K562 (cell line): ENCODE measurements around the gene WHAMM. TPM values are rescaled to one million over a fixed set of nuclear protein-coding genes. Genes with fewer than 3 reads are reported as not detected.

Source experiments
- ATAC-seq: fragments of 200-7000 bp; cut with Tn5 transposase; 3 replicates; pipeline ENCODE4 v1.9.1; 2020; ENCODE audit warnings: moderate library complexity
- BruUV-seq: library from RNA; stranded (reverse); fragments of 400-500 nt; replicated peaks from 2 replicates; lab custom pipeline; 2021; lab: Mats Ljungman, UMichigan
- CTCF ChIA-PET: fragments of 300-600 bp; formaldehyde crosslinking; extraction: SDS; loops from one replicate; lab custom pipeline; 2021; ENCODE audit warnings: low intra/inter-chr PET ratio; lab: Yijun Ruan, JAX
- POLR2A ChIA-PET: fragments of 300-600, 350-650 bp; sonication (Branson Sonifier 250); formaldehyde crosslinking; extraction: SDS; loops from one replicate; lab custom pipeline; 2021; ENCODE audit warnings: antibody characterized with exemption, inconsistent platforms; lab: Yijun Ruan, JAX
- DNase-seq, 4 experiments: peaks; one replicate each; pipeline versions ENCODE4 v3.0.0 to v3.0.0-alpha.2; 2011 to 2018; ENCODE audit warnings: low spot score in 3 of 4, mixed read lengths in 3 of 4; ENCODE audit errors: extremely low read depth in 1 of 4
- FAIRE-seq: peaks from 2 replicates; lab custom pipeline; 2011; peaks lifted over from hg19 to GRCh38; lab: Jason Lieb, UNC
- H2AFZ ChIP-seq: 2 replicates; pipeline ENCODE4 v1.6.0; 2011; ENCODE audit warnings: low read depth, low read length, control low read depth, inconsistent platforms
- H3K27ac ChIP-seq: fragments of 200-600 bp; 3 replicates; pipeline ENCODE4 v1.8.0; 2011; ENCODE audit warnings: low read depth, mild to moderate bottlenecking, control low read depth, inconsistent platforms, low read length, moderate library complexity, mixed read lengths; ENCODE audit errors: extremely low read depth
- H3K27me3 ChIP-seq, 2 experiments: fragments of 300-600 bp in 1 of 2; 2 replicates in 1 of 2; 3 replicates in 1 of 2; pipeline versions ENCODE4 v1.6.0 to v1.8.0; 2011; ENCODE audit warnings: inconsistent platforms in 2 of 2, low read length in 2 of 2, mild to moderate bottlenecking in 1 of 2, mixed read lengths in 1 of 2, moderate library complexity in 1 of 2; ENCODE audit not compliant: control insufficient read depth in 2 of 2, insufficient read depth in 2 of 2
- H3K36me3 ChIP-seq: fragments of 300-600 bp; 3 replicates; pipeline ENCODE4 v1.8.0; 2011; ENCODE audit warnings: mild to moderate bottlenecking, low read length, inconsistent platforms; ENCODE audit not compliant: control insufficient read depth, insufficient read depth
- H3K4me1 ChIP-seq, 2 experiments: fragments of 200-600 bp in 1 of 2; replicated peaks in 1 of 2; 2 replicates in 1 of 2; 3 replicates in 1 of 2; pipeline versions ENCODE4 v1.5.1 to v1.8.0; 2011; ENCODE audit warnings: inconsistent platforms in 2 of 2, low read length in 2 of 2, mild to moderate bottlenecking in 1 of 2, mixed read lengths in 1 of 2, moderate library complexity in 1 of 2; ENCODE audit not compliant: control insufficient read depth in 2 of 2, insufficient read depth in 2 of 2
- H3K4me2 ChIP-seq: 2 replicates; pipeline ENCODE4 v1.6.1; 2011; ENCODE audit warnings: low read length, control low read depth, inconsistent platforms, mixed read lengths; ENCODE audit not compliant: insufficient read depth
- H3K4me3 ChIP-seq: fragments of 200-600 bp; sonication (generic), shearing (Covaris generic); 2 replicates; pipeline ENCODE4 v1.5.1; 2016; ENCODE audit warnings: control low read depth, inconsistent platforms
- H3K79me2 ChIP-seq: fragments of 200-600 bp; 3 replicates; pipeline ENCODE4 v1.8.0; 2011; ENCODE audit warnings: low read length, inconsistent platforms; ENCODE audit not compliant: control insufficient read depth, insufficient read depth
- H3K9ac ChIP-seq, 2 experiments: 2 replicates each; pipeline versions ENCODE4 v1.6.0 to v1.6.1; 2011; ENCODE audit warnings: low read depth in 2 of 2, low read length in 2 of 2, control low read depth in 1 of 2, inconsistent platforms in 1 of 2, mild to moderate bottlenecking in 1 of 2, mixed read lengths in 1 of 2; ENCODE audit not compliant: insufficient read depth in 1 of 2
- H3K9me1 ChIP-seq: one replicate; pipeline ENCODE4 v1.6.0; 2011; ENCODE audit warnings: inconsistent platforms, mild to moderate bottlenecking, low read length, moderate library complexity; ENCODE audit not compliant: control insufficient read depth, insufficient read depth
- H3K9me3 ChIP-seq: replicated peaks from 2 replicates; pipeline ENCODE4 v1.5.1; 2011; ENCODE audit warnings: low read depth, low read length, inconsistent platforms; ENCODE audit not compliant: control insufficient read depth, insufficient read depth
- H4K20me1 ChIP-seq: replicated peaks from 2 replicates; pipeline ENCODE4 v1.6.1; 2011; ENCODE audit warnings: low read length, inconsistent platforms, mixed read lengths; ENCODE audit not compliant: control insufficient read depth, insufficient read depth
- CCNT2 ChIP-seq: IDR thresholded peaks from 2 replicates; pipeline ENCODE4 v1.6.1; 2011; ENCODE audit warnings: borderline replicate concordance, low read depth, mild to moderate bottlenecking, moderate library complexity, mixed read lengths, low read length; ENCODE audit not compliant: insufficient read length; ENCODE audit errors: extremely low read depth
- MTA2 ChIP-seq: fragments of 450-650 bp; IDR thresholded peaks from 2 replicates; pipeline ENCODE4 v1.6.1; 2016; ENCODE audit warnings: low read depth
- MYBL2 ChIP-seq, 2 experiments: fragments of 450-650 bp in 1 of 2; sonication (generic) in 1 of 2; formaldehyde crosslinking in 1 of 2; IDR thresholded peaks; 2 replicates each; pipeline versions ENCODE4 v1.6.1 to v1.8.1; 2017 to 2022; ENCODE audit warnings: borderline replicate concordance in 1 of 2, inconsistent platforms in 1 of 2, low read depth in 1 of 2, mild to moderate bottlenecking in 1 of 2, missing genetic modification reagents in 1 of 2, moderate library complexity in 1 of 2
- NCOA2 ChIP-seq, 2 experiments: fragments of 450-650 bp; IDR thresholded peaks; 2 replicates each; pipeline ENCODE4 v1.6.1; 2018; ENCODE audit warnings: mild to moderate bottlenecking in 2 of 2, moderate library complexity in 1 of 2; ENCODE audit not compliant: partially characterized antibody in 2 of 2
- SMARCE1 ChIP-seq: fragments of 450-650 bp; IDR thresholded peaks from 2 replicates; pipeline ENCODE4 v1.7.1; 2016; ENCODE audit warnings: mild to moderate bottlenecking
- ZC3H4 ChIP-seq: sonication (generic); formaldehyde crosslinking; IDR thresholded peaks from 2 replicates; pipeline ENCODE4 v1.9.0; 2021; ENCODE audit warnings: missing genetic modification reagents, borderline replicate concordance
- ZNF316 ChIP-seq: fragments of 450-650 bp; IDR thresholded peaks from 2 replicates; pipeline ENCODE4 v1.6.1; 2016
- WGBS: fragments of 100-300 bp; shearing (Covaris generic); methylation state at CpG from one replicate; pipeline ENCODE4 v1.1.6; 2016; ENCODE audit warnings: low coverage, mixed read lengths; ENCODE audit not compliant: insufficient coverage; ENCODE audit errors: missing lambda C conversion rate; 5-methylcytosine and 5-hydroxymethylcytosine counted together
- in situ Hi-C: fragments of 300-500 bp; cut with MboI; formaldehyde crosslinking; loops from 4 replicates; pipeline ENCODE4 v1.15.0; 2018; ENCODE audit warnings: inconsistent platforms, mixed read lengths
- intact Hi-C: fragments of 100-400 bp; cut with micrococcal nuclease; formaldehyde crosslinking; loops from 2 replicates; pipeline ENCODE4 v1.14.2; 2022
- polyA plus RNA-seq, 8 experiments: library from polyadenylated mRNA; depleted of rRNA in 4 of 8; stranded (reverse) in 5 of 8; unstranded in 3 of 8; fragments of >200 nt; fragmentation: Nextera tagmentation in 2 of 8; fragmentation: Illumina TruSeq in 1 of 8; extraction: Ambion mirVana in 2 of 8; extraction: Trizol in 1 of 8; gene quantifications; 2 replicates each; pipeline versions ENCODE4 v1.2.1 to v1.2.3, GENCODE V29; 2011 to 2014; ENCODE audit warnings: inconsistent platforms in 1 of 8, missing spikeins in 1 of 8
- total RNA-seq, 7 experiments: library from RNA; depleted of rRNA in 6 of 7; stranded (reverse); fragments of >200 nt in 6 of 7; fragmentation: Illumina TruSeq in 2 of 7; extraction: Trizol in 2 of 7; gene quantifications; 2 replicates each; pipeline versions ENCODE4 v1.2.1 to v1.2.3, GENCODE V29; 2011 to 2021; ENCODE audit warnings: low replicate concordance in 1 of 7
- TF ChIP-seq, protein P1 (sequence below), 2 experiments: fragments of 450-650 bp; IDR thresholded peaks; 2 replicates each; pipeline ENCODE4 v1.6.1; 2018; ENCODE audit warnings: mild to moderate bottlenecking in 2 of 2, low read depth in 1 of 2; ENCODE audit not compliant: partially characterized antibody in 2 of 2

Gene WHAMM
- total and polyA plus RNA-seq, 9 of the 15 experiments (the other 6 are each of a cell fraction or from before 2014, with no cell fraction given): 2.0 to 4.8 (median 3.6) TPM

DNA sequence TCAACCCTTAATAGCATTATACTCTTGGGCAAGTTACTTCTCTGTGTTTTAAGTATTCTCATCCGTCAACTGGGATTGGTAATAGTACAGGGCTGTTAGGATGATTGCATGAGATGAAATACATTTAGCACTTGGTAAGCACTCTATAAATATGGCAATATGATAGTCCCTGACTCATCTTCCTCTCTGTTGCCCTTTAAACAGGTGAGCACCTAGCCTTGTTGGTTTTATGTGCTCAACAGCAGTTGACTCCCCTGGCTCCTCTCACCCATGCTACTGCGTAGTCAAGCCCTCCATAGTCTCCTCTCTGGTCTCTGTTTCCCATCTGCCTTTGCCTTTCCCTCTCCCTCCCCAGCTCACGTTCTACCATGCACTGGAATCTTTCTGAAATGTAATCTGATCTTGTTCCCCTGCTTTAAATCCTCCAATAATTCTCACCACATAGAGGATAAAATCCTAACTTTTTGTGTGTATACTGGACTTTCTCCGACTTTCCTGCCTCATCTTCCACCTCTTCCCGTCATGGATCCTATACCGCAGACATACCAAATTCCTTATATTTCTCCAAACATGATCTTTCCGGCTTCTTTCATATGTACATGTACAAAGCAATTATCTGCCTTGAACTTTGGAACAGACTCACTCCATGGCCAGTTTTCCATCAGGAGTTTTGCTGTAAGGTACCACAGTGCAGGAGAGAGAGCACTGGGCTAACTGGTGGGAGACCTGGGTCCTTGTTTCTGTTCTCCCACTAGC is 45.9 kb upstream of the WHAMM start:
- no peak for ATAC-seq
- no peak overlapping the region for H3K4me3 ChIP-seq
- no peak overlapping the region for H3K4me2 ChIP-seq
- H3K9me3 ChIP-seq: no peaks in the 10 kb centered on the region
- no peaks in the 10 kb centered on the region for H3K27me3 ChIP-seq
- no peak overlapping the region for H3K27ac ChIP-seq
- peaks cover 0 to 3% of the 10 kb centered on the region in 2 experiments; a peak in 1 of 5 replicates for H3K4me1 ChIP-seq
- no peak for DNase-seq
- whole genome bisulfite sequencing: 77% methylated on average over 7 of the region's 7 CpGs
- no peak overlapping the region for H3K9ac ChIP-seq
- H3K9me1 ChIP-seq: no peaks in the 10 kb centered on the region
- peaks cover 15% of the 10 kb centered on the region; the same call in 2 of the 3 replicates for H3K36me3 ChIP-seq
- peak; percentile 37 for FAIRE-seq
- BruUV-seq: no TSS peak
- ChIA-PET CTCF (no interaction called here), POLR2A (interaction anchor here (1.2 to 6.5 kb wide), 2 partner anchors 8 to 12 kb away, joined by 3 to 37 read pairs; no protein-coding TSS in a partner anchor)
- no peak overlapping the region for H2AFZ ChIP-seq
- intact Hi-C loops: no loop called here
- no peaks in the 10 kb centered on the region for H4K20me1 ChIP-seq
- no peaks in the 10 kb centered on the region for H3K79me2 ChIP-seq
- in situ Hi-C loops: no loop called here
- TF ChIP-seq ZC3H4 (CRISPR knock-in tag): no peak
- no peak for TF ChIP-seq SMARCE1
- TF ChIP-seq MTA2: no peak
- TF ChIP-seq CCNT2: no peak
- TF ChIP-seq NCOA2 (IDR thresholded peaks at IDR 0.05; ENCODE audit: partially characterized antibody in 2 of 2): no peak
- TF ChIP-seq, protein P1, sequence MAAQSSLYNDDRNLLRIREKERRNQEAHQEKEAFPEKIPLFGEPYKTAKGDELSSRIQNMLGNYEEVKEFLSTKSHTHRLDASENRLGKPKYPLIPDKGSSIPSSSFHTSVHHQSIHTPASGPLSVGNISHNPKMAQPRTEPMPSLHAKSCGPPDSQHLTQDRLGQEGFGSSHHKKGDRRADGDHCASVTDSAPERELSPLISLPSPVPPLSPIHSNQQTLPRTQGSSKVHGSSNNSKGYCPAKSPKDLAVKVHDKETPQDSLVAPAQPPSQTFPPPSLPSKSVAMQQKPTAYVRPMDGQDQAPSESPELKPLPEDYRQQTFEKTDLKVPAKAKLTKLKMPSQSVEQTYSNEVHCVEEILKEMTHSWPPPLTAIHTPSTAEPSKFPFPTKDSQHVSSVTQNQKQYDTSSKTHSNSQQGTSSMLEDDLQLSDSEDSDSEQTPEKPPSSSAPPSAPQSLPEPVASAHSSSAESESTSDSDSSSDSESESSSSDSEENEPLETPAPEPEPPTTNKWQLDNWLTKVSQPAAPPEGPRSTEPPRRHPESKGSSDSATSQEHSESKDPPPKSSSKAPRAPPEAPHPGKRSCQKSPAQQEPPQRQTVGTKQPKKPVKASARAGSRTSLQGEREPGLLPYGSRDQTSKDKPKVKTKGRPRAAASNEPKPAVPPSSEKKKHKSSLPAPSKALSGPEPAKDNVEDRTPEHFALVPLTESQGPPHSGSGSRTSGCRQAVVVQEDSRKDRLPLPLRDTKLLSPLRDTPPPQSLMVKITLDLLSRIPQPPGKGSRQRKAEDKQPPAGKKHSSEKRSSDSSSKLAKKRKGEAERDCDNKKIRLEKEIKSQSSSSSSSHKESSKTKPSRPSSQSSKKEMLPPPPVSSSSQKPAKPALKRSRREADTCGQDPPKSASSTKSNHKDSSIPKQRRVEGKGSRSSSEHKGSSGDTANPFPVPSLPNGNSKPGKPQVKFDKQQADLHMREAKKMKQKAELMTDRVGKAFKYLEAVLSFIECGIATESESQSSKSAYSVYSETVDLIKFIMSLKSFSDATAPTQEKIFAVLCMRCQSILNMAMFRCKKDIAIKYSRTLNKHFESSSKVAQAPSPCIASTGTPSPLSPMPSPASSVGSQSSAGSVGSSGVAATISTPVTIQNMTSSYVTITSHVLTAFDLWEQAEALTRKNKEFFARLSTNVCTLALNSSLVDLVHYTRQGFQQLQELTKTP (IDR thresholded peaks at IDR 0.05; ENCODE audit: low read depth in 1 of 2, partially characterized antibody in 2 of 2): no peak
- no peak for TF ChIP-seq MYBL2 (IDR thresholded peaks at IDR 0.05; ENCODE audit: low read depth)
- no peak for TF ChIP-seq MYBL2 (CRISPR knock-in tag; IDR thresholded peaks at IDR 0.05; ENCODE audit: borderline replicate concordance)
- TF ChIP-seq ZNF316: no peak
